Left ventricle myocardium inferior (tissue), 1 donor: Measurements from ENCODE around the gene JPT2. TPM values are rescaled to one million over a fixed set of nuclear protein-coding genes. Genes with fewer than 3 reads are reported as not detected.

ENCODE experiments used
- DNase-seq: peaks from one replicate; pipeline ENCODE4 v3.0.0-alpha.2; 2020
- H3K27ac ChIP-seq: fragments of 200-600 bp; replicated peaks from 2 replicates; pipeline ENCODE4 v1.8.0; 2021
- H3K27me3 ChIP-seq: fragments of 200-600 bp; 2 replicates; pipeline ENCODE4 v1.8.0; 2021; ENCODE audit warnings: low read depth
- H3K36me3 ChIP-seq: fragments of 200-600 bp; 2 replicates; pipeline ENCODE4 v1.8.0; 2021
- H3K4me1 ChIP-seq: fragments of 200-600 bp; 2 replicates; pipeline ENCODE4 v1.8.0; 2021
- H3K4me3 ChIP-seq: fragments of 200-600 bp; 2 replicates; pipeline ENCODE4 v1.8.0; 2021; ENCODE audit warnings: mild to moderate bottlenecking, moderate library complexity
- H3K9me3 ChIP-seq: fragments of 200-600 bp; replicated peaks from 2 replicates; pipeline ENCODE4 v1.8.0; 2021
- intact Hi-C: fragments of 100-400 bp; cut with micrococcal nuclease; formaldehyde crosslinking; loops from one replicate; pipeline ENCODE4 v1.11.0; 2022
- total RNA-seq: library from RNA; stranded (reverse); fragmentation: NEBNext Ultra II Directional; extraction: Animal tissue kit (Norgen Biotek cat#: 25700); gene quantifications from one replicate; pipeline ENCODE4 v1.2.1, GENCODE V29; 2021
- TF ChIP-seq, protein P1 (sequence below): fragments of 200-600 bp; IDR thresholded peaks from 2 replicates; pipeline ENCODE4 v1.8.0; 2021; ENCODE audit warnings: antibody characterized with exemption, mild to moderate bottlenecking, borderline replicate concordance
- donor health status: DM: no; HTN: yes; CAD: no; lungs with severe emphysema.

Gene JPT2
- total RNA-seq, 1 donor from 2014 or later: 30.6 TPM

- DNase-seq: no peak
- no peaks in the 10 kb centered on the region for H3K36me3 ChIP-seq
- intact Hi-C loops: no loop called here
- TF ChIP-seq, protein P1, sequence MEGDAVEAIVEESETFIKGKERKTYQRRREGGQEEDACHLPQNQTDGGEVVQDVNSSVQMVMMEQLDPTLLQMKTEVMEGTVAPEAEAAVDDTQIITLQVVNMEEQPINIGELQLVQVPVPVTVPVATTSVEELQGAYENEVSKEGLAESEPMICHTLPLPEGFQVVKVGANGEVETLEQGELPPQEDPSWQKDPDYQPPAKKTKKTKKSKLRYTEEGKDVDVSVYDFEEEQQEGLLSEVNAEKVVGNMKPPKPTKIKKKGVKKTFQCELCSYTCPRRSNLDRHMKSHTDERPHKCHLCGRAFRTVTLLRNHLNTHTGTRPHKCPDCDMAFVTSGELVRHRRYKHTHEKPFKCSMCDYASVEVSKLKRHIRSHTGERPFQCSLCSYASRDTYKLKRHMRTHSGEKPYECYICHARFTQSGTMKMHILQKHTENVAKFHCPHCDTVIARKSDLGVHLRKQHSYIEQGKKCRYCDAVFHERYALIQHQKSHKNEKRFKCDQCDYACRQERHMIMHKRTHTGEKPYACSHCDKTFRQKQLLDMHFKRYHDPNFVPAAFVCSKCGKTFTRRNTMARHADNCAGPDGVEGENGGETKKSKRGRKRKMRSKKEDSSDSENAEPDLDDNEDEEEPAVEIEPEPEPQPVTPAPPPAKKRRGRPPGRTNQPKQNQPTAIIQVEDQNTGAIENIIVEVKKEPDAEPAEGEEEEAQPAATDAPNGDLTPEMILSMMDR: no peak
- peak overlapping the region; percentile 97 for H3K4me3 ChIP-seq
- H3K9me3 ChIP-seq: no peaks in the 10 kb centered on the region
- peaks cover 78% of the 10 kb centered on the region for H3K4me1 ChIP-seq
- no peaks in the 10 kb centered on the region for H3K27me3 ChIP-seq
- H3K27ac ChIP-seq: peak overlapping the region; percentile 98
These were observed 30.1 kb downstream of the JPT2 start for GRCh38 chr16:1708083-1708767.

DNA sequence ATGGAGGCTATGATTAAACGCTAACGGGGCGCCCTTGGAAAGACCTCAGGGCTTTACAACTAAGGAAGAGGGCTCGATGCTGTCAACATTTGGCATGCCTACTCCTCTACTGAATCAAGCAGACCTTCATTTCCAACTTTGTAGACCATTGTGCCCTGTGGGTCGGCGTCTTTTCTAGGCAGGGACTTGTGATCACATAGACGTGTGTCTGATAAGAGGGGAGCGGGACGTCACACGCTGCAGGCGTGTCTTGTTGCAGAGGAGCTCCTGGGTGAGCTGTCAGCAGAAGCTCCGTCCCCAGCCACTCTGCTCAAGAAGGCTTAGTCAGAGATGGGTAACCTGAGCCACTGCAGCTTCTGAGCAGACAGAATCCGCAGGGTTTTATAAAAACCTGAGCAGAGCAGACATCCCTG, 30.7 kb downstream of the JPT2 start:
- intact Hi-C loops: no loop called here
- Histone ChIP-seq H3K9me3 (no peaks in the 10 kb centered on the region), H3K36me3 (no peaks in the 10 kb centered on the region), H3K27me3 (no peaks in the 10 kb centered on the region), H3K4me3 (peak overlapping the region; percentile 97), H3K27ac (peak overlapping the region; percentile 98), H3K4me1 (peaks cover 84% of the 10 kb centered on the region)
- peak; percentile 62 for DNase-seq
- TF ChIP-seq, protein P1: no peak

DNA sequence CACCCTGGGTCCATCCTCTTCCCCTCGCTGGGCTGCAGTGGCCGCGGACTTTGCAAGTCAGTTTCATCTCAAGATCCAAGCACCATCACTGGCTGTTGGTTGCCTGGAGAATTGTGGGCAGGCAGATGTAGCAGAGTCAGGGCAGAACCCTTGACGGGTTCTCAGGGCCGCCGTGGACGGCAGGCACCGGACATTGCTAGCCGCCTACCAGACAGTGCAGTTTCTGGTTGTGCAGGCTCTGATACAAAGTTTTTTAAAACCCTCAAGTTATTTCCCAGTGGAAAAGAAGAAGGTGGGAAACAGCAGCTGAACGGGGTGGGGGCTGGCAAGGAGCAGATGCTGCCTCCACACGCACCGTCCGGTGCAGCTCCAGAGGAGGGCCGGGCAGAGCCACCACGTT, 31.3 kb downstream of the JPT2 start:
- H3K4me3 ChIP-seq: peak overlapping the region; percentile 97
- no peak for DNase-seq
- no peaks in the 10 kb centered on the region for H3K27me3 ChIP-seq
- peak overlapping the region; percentile 98 for H3K27ac ChIP-seq
- no peaks in the 10 kb centered on the region for H3K36me3 ChIP-seq
- peaks cover 90% of the 10 kb centered on the region for H3K4me1 ChIP-seq
- H3K9me3 ChIP-seq: no peaks in the 10 kb centered on the region
- intact Hi-C loops: no loop called here
- TF ChIP-seq, protein P1: no peak

DNA sequence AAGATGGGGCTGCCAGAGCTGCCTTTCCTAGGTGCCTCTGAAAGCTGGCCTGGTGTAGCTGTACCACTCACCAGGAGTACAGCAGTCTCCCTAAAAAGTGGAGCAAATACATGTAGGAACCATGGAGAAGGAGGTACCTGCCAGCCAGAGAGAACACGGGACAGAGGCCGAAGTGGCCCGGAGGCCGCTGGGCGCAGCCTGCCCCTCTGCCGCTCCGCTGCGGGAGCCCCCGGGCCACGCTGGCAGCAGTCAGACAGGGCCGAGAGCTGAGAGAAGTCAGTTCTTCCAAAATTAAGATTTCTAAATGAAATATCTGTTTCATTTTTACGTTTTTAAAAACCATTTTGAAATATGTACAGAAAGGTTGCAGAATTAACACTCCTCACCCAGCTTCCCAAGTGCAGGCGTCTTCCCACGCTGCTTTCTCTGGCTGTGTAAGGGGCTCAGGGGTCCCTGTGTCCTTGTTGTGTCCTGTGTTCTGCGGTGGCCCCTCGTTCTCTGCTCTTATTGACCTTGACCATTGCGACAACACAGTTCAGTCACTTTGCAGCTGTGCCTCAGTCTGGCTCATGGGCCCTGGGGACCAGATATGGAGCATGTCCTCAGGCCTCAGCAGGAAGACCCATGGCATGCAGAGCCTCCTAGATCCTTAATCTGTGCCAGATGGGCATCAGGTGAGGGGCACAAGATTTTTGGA, 32.9 kb downstream of the JPT2 start:
- DNase-seq: no peak
- peaks cover 85% of the 10 kb centered on the region for H3K4me1 ChIP-seq
- TF ChIP-seq, protein P1: no peak

GRCh38 chr16:1712791-1713261, 34.7 kb downstream of the JPT2 start:
- Histone ChIP-seq H3K4me3 (no peak overlapping the region), H3K9me3 (no peaks in the 10 kb centered on the region), H3K27ac (peak overlapping the region; percentile 23), H3K27me3 (no peaks in the 10 kb centered on the region), H3K4me1 (peaks cover 68% of the 10 kb centered on the region), H3K36me3 (no peaks in the 10 kb centered on the region)
- TF ChIP-seq, protein P1: no peak
- no peak for DNase-seq
- intact Hi-C loops: no loop called here

More for the DNA sequence above, 32.9 kb downstream of the JPT2 start:
- Histone ChIP-seq H3K36me3 (no peaks in the 10 kb centered on the region), H3K4me3 (no peak overlapping the region), H3K27me3 (no peaks in the 10 kb centered on the region), H3K27ac (peak overlapping the region; percentile 33), H3K9me3 (no peaks in the 10 kb centered on the region)
- intact Hi-C loops: no loop called here
